Caki2 (cell line): ENCODE results near the gene ZYG11B. TPM values are rescaled to one million over a fixed set of nuclear protein-coding genes. Genes with fewer than 3 reads are reported as not detected.

ENCODE experiments used
- total RNA-seq: library from RNA; depleted of rRNA; stranded (reverse); fragments of >200 nt; shearing (Covaris generic); gene quantifications from 2 replicates; pipeline ENCODE4 v1.2.3, GENCODE V29; 2014; ENCODE audit warnings: low replicate concordance; rRNA removed

The ZYG11B gene
- total RNA-seq, 1 experiment from 2014 or later: 14.7 TPM

Other genes starting within 250 kb of the ZYG11B start
- gene TUT4, start 173.4 kb upstream of the ZYG11B start, total RNA-seq: 2.4 and 9.4 TPM in 2 replicates
- gene GPX7, start 124.1 kb upstream of the ZYG11B start, total RNA-seq: not detected in 2 replicates
- gene SHISAL2A, start 93.3 kb upstream of the ZYG11B start, total RNA-seq: not detected in 2 replicates
- 10.6 and 12.3 TPM in 2 replicates for gene COA7, start 28.1 kb upstream of the ZYG11B start, total RNA-seq
- 1.4 and 4.2 TPM in 2 replicates for gene ZYG11A, start 116.3 kb downstream of the ZYG11B start, total RNA-seq
- 24.5 and 58.0 TPM in 2 replicates for gene ECHDC2, start 195.3 kb downstream of the ZYG11B start, total RNA-seq
- 45.1 and 54.2 TPM in 2 replicates for gene SCP2, start 200.8 kb downstream of the ZYG11B start, total RNA-seq